ENCODE data around the gene COPB2.

The COPB2 gene

GRCh38 chr3:139307601-139308555, 81.6 kb downstream of the COPB2 start:
- DNase-seq (ENCODE audit: low read depth) = no peak
